ENCODE data around the gene ATP2C1. TPM values are rescaled to one million over a fixed set of nuclear protein-coding genes. Genes with fewer than 3 reads are reported as not detected.

ATP2C1 gene
- polyA plus RNA-seq, 5 donors: 89.4 to 155 (median 142) TPM

DNA sequence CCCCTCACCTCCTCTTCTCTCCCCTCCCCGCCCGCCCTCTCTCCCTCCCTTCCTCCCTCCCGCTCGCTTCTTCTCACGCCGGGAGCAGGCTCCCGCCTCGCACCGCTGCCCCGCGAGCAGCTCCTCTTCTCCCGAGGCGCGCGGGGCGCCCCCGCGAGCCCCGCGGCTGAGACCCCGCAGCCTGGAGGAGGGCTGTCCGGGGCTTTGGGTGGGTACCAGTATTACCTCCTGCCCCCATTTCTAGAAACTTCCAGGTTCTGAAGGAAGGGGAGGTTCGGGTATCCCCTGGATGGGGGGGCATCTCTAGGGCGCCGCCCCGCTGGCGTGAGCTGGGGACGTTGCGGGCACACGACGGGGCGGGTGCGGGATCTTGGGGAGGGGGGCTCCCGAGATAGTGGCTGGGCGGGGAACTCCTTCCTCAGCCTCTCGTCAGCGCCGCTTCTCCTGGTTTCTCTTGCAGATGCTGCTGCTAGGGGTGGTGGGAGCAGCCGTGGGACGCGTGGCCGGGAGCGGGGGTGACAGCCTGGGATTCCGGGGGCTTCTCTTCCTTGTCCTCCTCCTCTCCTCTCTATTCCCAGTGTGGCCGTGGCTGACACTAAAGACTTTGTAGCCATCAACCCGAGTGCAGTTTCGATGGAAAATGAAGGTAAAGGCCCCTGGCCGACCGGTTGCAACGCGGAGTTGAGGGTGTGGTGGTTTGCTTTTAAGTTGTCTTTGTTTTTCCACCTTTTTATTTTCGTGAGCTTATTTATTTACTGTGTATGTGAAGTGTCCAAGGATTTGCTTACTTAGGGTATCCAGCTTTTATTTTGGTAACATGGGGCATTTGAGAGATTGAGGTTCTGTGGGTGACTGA, 474 bp downstream of the ATP2C1 start:
- peak in 1 of 2 donors; percentile 26 for DNase-seq

- DNase-seq: no peak
Observed at GRCh38 chr3:130894986-130895280, 1.0 kb downstream of the ATP2C1 start.

DNA sequence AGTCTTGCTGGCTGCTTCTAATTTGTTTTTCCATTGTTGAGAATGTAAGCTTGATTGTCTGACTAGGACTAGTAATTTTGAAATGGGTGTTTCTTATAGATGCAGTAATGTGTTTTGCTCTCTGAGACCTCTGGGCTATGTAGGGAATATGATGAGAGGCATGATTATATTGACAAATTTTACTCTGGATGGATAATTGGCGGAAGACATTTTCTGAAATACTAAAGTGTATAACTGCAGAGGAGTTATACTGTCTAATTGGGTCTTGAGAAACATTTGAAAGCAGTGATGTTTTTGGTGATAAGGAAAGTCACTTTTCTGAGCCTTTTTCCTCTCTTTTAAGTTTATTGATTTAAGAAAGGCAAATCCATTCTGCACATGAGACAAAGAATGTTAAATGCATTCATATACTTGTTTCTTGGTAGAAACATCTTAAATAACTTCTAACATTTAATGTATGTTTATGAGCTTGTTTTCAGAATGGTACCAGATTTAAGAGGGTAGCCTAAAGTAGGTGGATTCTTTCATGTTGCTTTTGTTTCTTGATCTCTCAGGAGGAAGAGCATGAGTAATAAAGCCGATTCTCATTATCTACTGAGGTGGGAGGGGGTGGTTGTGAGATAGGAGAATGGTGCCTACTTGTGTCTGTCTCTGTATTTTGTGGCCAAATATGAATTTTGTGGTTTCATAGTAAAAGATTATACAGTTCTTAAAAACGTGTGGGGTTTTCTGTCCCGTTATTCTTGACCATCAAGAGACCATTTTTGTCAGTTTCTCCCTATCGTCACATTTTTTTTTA, 2.0 kb downstream of the ATP2C1 start:
- DNase-seq: no peak

DNA sequence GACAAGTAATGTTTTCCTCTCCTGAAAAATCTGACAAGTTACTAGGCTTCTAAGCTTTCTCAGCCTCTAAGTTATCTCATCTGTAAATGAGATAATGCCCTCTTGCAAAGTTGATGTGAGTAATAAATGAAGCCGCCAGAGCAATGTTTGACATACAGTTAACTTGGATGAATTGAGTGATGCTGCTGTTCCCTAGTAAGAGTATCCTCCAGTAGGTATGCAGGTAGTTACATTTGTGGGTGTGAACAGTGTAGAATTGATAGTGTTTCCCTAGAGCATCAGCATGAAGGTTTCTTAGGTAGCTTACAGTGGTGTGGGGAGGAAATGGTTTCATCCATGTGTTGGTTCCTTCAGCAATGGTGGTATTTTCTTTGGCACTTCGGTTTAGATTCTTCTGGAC, 3.4 kb downstream of the ATP2C1 start:
- no peak for DNase-seq

DNA sequence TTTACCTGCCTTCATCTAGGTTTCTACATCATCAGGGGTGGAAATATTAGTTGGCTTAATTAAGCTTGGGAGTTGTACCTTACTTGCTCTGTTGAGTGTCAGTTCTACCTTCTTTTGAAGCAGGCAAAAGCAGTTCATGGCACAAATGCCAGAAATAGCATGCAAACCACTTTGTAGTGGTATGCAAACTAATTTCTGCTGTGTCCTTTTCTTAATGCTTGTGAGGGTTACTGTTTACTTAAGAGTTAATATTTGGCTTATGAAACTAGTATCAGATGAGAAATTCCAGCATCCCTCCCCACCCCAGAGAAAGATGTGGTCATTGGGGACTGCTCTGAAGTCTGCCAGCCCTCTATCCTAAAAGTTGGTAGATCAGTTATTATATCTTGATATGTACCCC, 7.1 kb downstream of the ATP2C1 start:
- no peak for DNase-seq

- no peak for DNase-seq
Observed at GRCh38 chr3:130901463-130902204, 7.8 kb downstream of the ATP2C1 start.

GRCh38 chr3:130903412-130903908, 9.6 kb downstream of the ATP2C1 start:
- DNase-seq: no peak

DNA sequence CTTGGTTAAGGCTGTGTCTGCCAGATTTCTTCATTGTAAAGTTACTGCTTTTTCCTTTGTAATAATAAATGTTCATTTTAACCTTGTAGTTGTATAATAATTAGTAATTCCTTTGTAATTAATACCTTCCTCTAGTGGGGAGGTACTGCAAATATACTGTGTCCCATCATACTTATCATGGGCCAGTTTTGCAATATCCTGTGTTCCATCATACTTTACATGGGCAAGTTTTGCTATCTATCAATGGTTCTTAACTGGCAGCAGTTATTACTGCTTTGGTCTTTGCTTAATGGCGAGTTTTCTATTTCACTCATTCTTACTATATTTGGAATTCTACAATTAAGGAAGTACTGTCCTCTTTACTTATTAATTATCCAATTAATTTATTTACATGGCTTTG, 10.6 kb downstream of the ATP2C1 start:
- no peak for DNase-seq

GRCh38 chr3:130905551-130905950, 11.7 kb downstream of the ATP2C1 start:
- DNase-seq: no peak

DNA sequence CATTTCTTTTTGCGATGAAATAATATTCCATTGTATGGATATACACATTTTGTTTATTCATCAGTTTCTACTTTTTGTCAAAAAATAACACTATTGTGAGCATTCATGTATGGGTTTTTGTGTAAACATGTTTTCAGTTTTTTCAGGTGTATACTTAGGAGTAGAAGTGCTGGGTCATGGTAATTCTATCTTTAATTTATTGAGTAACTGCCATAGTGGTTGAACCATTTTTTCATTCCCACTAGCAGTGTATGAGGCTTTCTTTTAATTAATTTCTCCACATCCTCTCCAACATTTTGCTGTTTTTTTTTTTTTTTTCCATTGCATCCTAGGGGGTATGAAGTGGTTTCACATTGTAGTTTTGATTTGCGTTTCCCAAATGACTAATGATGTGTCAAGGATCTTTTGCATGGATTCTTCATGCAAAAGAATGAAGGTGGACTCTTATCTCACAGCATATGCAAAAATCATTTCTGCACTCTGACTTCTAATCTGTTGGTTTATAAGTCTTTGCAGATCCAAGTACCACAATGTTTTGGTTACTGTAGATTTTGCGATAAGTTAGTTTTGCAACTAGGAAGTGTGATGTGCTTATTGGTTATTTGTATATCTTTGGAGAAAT, 12.6 kb downstream of the ATP2C1 start:
- DNase-seq: no peak

GRCh38 chr3:130907500-130907899, 13.6 kb downstream of the ATP2C1 start:
- DNase-seq: no peak

- no peak for DNase-seq
Observed at GRCh38 chr3:130907966-130908365, 14.1 kb downstream of the ATP2C1 start.

DNA sequence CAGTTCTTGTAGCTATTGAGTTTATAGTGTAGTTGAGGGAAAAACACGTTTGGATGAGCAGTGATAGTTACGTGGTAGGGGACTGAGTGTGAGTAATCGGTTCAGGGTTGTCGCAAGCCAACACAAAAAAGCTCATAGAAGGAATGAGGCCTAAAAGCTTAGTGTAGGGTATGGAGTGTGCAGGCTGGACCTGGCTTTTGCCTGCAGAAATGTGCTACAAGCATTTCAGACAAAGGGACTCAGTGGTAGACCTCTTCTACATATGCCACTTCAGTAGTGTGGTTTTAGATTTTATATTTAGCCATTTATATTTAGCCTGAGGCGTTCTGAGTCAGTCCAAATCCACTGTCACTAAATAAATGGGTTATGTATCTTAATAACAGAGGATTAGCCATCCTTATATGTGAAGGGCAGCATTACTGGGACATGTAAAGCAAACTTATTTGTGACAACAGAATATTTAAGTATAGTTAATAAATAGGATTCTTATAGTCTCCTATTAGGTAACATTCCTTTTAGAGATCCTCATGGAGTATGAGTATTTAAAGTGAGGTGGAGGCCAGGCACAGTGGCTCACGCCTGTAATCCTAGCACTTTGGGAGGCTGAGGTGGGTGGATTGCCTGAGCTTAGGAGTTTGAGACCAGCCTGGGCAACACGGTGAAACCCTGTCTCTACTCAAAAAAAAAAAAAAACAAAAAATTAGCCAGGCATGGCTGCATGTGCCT, 21.8 kb downstream of the ATP2C1 start:
- no peak for DNase-seq

DNA sequence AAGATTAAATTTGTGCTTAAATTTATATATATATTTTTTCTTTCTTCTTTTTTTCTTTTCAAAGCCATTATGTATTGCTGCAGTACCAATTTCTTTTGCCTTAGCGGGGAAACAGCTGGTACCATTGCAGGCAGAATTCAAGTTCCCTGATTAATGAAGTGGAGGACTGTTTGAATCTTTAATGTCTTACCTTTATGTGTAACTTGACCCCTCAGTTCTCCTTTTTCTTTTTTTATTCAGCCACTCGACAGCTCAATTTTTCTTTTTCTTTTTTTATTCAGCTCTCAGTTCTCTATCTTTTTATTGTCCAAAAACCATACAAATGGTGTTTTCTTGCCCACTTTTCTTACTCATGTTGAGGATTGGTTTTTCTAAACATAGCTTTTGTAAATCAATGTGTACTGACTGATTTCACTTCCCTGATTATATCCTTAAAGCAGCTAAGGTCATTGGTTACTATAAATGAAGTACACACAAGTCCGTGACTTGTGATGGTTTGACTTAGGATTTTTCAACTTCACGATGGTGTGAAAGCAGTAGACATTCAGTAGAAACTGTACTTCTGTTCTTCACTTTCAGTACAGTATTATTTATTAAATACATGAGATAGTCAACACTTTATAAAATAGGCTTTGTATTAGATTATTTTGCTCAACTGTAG, 22.8 kb downstream of the ATP2C1 start:
- no peak for DNase-seq

DNA sequence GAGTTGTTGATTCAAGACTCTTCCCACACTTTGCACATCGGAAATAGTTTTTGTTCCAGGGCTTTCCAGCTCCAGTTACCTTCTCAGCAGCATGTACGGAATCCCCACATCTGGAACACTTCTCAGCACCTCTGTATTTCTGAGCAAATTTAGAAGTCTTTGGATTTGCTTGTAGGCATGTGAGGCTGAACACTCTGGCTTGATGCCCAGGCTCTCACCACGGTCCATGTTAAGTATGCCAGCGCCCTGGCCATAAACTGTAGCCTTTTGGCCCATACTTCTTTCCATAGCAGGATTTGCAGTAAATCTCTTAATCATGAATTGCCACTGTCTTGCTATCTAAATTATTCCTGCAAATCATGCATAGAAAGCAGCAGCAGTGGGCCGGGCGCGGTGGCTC, 24.4 kb downstream of the ATP2C1 start:
- DNase-seq: no peak

GRCh38 chr3:130925628-130926027, 31.7 kb downstream of the ATP2C1 start:
- DNase-seq: no peak

DNA sequence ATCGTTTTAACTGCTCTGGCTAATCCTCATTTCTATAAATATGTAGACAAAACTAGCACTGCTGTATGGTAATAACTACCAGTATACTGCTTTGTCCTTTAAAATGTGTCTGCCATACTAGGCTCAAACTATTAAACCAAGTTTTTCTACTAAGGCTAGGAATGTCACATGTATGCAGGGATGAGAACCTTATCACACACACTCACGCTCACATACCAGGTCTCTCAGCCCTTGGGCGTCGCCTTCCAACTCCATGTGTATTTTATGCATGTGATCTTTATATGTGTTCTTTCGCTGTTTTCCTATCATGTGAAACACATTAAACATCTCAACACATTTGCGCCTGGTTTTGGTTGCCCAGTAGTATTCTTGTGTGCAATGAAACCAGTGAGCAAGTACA, 32.6 kb downstream of the ATP2C1 start:
- DNase-seq: no peak

DNA sequence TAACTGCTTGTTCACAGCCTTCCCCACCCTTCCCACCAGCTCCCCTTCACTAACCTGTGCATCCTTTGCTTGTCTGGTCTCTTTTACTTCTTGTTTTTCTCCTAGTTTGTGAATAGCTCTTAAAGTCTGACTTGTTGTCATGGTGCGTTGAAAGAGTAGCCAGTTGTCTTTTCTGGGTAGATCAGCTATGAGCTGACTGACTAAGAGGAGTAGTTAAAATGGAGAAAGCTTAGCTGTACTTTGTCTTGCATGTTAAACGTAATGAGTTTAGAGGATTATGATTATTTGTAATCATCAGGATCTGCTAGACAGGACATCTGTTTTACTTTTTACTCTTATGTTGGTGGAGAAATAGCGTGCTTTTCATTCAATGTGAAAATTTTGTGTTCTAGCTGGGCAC, 35.9 kb downstream of the ATP2C1 start:
- no peak for DNase-seq

DNA sequence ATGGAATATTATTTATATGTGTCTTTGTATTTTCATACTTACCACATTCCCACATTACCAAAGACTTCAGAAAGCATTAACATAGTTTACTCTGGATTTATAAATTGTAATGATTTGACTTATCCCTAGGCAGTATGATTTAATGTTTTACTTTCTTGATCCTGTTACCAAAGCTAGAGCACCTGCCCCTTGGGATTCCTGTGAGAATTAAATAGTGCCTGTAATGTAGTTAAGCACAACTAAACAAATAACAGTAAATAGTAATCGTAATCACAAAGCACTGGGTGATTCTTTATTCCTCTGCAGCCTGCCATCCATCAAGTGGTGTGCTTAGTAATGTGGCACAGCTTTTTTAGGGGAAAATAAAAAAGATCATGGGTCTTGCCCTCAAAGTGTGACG, 39.1 kb downstream of the ATP2C1 start:
- no peak for DNase-seq

DNA sequence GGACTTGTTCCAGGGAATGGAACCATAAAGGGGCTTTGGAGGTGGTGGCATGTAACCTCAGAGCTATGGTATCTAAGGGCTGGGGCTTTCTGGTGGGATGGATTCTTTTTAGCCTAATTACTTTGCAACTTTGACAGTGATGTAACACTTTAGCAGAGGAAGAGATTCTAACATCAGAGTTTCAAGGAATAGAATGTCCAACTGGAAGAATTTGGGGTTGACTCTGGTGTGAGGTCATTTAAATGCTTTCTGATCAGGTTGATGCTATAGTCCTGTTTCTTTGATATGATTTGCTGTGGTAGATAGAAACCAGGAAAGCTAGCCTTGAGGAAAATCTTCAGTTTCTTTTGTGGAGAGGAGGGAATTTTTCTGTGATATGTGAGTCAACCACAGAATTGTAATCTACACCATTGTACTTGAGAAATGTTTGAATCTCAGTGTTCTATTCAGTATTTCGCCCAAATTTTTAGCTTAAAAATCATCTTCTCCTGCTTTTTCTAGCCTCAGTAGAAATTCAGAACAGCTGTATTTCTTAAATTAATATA, 40.0 kb downstream of the ATP2C1 start:
- no peak for DNase-seq

Data from right lung (tissue), 5 donors.